ENCODE data around the gene TPSG1.

DNA sequence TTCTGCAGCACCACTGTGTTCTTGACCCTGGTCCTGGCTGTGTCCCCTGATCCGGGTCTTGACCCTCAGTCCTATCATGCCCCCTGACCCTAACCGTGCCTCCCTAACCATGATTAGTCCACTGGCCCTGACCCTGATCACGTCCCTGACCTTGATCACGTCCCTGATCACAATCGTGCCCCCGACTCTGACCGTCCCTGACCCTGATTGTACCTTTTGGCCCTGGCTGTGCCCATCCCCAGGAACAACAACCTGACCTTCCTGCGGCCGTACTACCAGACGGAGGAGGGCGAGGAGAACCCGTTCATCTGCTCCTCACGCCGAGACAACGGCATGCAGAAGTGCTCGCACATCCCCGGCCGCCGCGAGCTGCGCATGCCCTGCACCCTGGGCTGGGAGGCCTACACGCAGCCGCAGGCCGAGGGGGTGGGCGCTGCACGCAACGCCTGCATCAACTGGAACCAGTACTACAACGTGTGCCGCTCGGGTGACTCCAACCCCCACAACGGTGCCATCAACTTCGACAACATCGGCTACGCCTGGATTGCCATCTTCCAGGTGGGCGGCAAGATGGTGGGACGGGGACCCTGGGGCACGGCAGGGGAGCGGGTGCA, 24.9 kb downstream of the TPSG1 start:
- TF ChIP-seq, protein P1, sequence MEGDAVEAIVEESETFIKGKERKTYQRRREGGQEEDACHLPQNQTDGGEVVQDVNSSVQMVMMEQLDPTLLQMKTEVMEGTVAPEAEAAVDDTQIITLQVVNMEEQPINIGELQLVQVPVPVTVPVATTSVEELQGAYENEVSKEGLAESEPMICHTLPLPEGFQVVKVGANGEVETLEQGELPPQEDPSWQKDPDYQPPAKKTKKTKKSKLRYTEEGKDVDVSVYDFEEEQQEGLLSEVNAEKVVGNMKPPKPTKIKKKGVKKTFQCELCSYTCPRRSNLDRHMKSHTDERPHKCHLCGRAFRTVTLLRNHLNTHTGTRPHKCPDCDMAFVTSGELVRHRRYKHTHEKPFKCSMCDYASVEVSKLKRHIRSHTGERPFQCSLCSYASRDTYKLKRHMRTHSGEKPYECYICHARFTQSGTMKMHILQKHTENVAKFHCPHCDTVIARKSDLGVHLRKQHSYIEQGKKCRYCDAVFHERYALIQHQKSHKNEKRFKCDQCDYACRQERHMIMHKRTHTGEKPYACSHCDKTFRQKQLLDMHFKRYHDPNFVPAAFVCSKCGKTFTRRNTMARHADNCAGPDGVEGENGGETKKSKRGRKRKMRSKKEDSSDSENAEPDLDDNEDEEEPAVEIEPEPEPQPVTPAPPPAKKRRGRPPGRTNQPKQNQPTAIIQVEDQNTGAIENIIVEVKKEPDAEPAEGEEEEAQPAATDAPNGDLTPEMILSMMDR (conservative IDR thresholded peaks at IDR 0.05; ENCODE audit: low read length), result no peak
- no peak for TF ChIP-seq EZH2phosphoT487 (IDR thresholded peaks at IDR 0.05; ENCODE audit: borderline replicate concordance)

All from Loucy (cell line).